Measurements from ENCODE around the gene SYT13.

The SYT13 gene

GRCh38 chr11:45248501-45249011 lies 37.6 kb downstream of the SYT13 start:
- H3K9me3 ChIP-seq (ENCODE audit: insufficient read depth, low read length), result no peaks in the 10 kb centered on the region
- no peaks in the 10 kb centered on the region for H3K36me3 ChIP-seq (replicated peaks; ENCODE audit: low read depth, low read length)
- H3K9ac ChIP-seq (ENCODE audit: low read length), result no peak overlapping the region
- no peaks in the 10 kb centered on the region for H4K20me1 ChIP-seq (ENCODE audit: insufficient read depth, low read length)
- H3K4me1 ChIP-seq (ENCODE audit: low read length), result peaks cover 13% of the 10 kb centered on the region
- no peak overlapping the region for H2AFZ ChIP-seq (ENCODE audit: low read depth, low read length)
- H3K4me2 ChIP-seq (ENCODE audit: low read length), result no peak overlapping the region
- no peak overlapping the region for H3K4me3 ChIP-seq (ENCODE audit: low read length)
- H3K27ac ChIP-seq (ENCODE audit: low read length), result no peak overlapping the region
- no peak for TF ChIP-seq EZH2phosphoT487 (IDR thresholded peaks at IDR 0.05; ENCODE audit: low read depth)
- TF ChIP-seq CTCF (IDR thresholded peaks at IDR 0.05; ENCODE audit: low read depth, low read length), result no peak
- no peaks in the 10 kb centered on the region for H3K79me2 ChIP-seq (ENCODE audit: low read length)
- H3K27me3 ChIP-seq (ENCODE audit: low read depth, low read length), result peaks cover 48% of the 10 kb centered on the region

GRCh38 chr11:45247433-45247832 lies 38.7 kb downstream of the SYT13 start:
- no peaks in the 10 kb centered on the region for H3K9me3 ChIP-seq (ENCODE audit: insufficient read depth, low read length)
- TF ChIP-seq EZH2phosphoT487 (IDR thresholded peaks at IDR 0.05; ENCODE audit: low read depth) (no peak), CTCF (IDR thresholded peaks at IDR 0.05; ENCODE audit: low read depth, low read length) (no peak)
- no peak overlapping the region for H2AFZ ChIP-seq (ENCODE audit: low read depth, low read length)
- no peak overlapping the region for H3K4me2 ChIP-seq (ENCODE audit: low read length)
- no peaks in the 10 kb centered on the region for H3K36me3 ChIP-seq (replicated peaks; ENCODE audit: low read depth, low read length)
- H3K4me1 ChIP-seq (ENCODE audit: low read length), result peaks cover 10% of the 10 kb centered on the region
- no peak overlapping the region for H3K4me3 ChIP-seq (ENCODE audit: low read length)
- no peaks in the 10 kb centered on the region for H4K20me1 ChIP-seq (ENCODE audit: insufficient read depth, low read length)
- H3K27ac ChIP-seq (ENCODE audit: low read length), result no peak overlapping the region
- no peak overlapping the region for H3K9ac ChIP-seq (ENCODE audit: low read length)
- H3K27me3 ChIP-seq (ENCODE audit: low read depth, low read length), result peaks cover 41% of the 10 kb centered on the region
- H3K79me2 ChIP-seq (ENCODE audit: low read length), result no peaks in the 10 kb centered on the region

- Histone ChIP-seq H3K9ac (ENCODE audit: low read length) (no peak overlapping the region), H3K4me1 (ENCODE audit: low read length) (peaks cover 10% of the 10 kb centered on the region), H3K79me2 (ENCODE audit: low read length) (no peaks in the 10 kb centered on the region), H3K36me3 (replicated peaks; ENCODE audit: low read depth, low read length) (no peaks in the 10 kb centered on the region), H3K27ac (ENCODE audit: low read length) (no peak overlapping the region), H3K27me3 (ENCODE audit: low read depth, low read length) (peaks cover 33% of the 10 kb centered on the region), H4K20me1 (ENCODE audit: insufficient read depth, low read length) (no peaks in the 10 kb centered on the region), H3K4me3 (ENCODE audit: low read length) (no peak overlapping the region), H2AFZ (ENCODE audit: low read depth, low read length) (no peak overlapping the region), H3K4me2 (ENCODE audit: low read length) (no peak overlapping the region), H3K9me3 (ENCODE audit: insufficient read depth, low read length) (no peaks in the 10 kb centered on the region)
- TF ChIP-seq CTCF (IDR thresholded peaks at IDR 0.05; ENCODE audit: low read depth, low read length) (no peak), EZH2phosphoT487 (IDR thresholded peaks at IDR 0.05; ENCODE audit: low read depth) (no peak)
These were observed 39.9 kb downstream of the SYT13 start for GRCh38 chr11:45246241-45246640.

- Histone ChIP-seq H3K4me2 (ENCODE audit: low read length) (no peak overlapping the region), H3K27me3 (ENCODE audit: low read depth, low read length) (peaks cover 41% of the 10 kb centered on the region), H4K20me1 (ENCODE audit: insufficient read depth, low read length) (no peaks in the 10 kb centered on the region), H2AFZ (ENCODE audit: low read depth, low read length) (no peak overlapping the region), H3K36me3 (replicated peaks; ENCODE audit: low read depth, low read length) (no peaks in the 10 kb centered on the region), H3K9me3 (ENCODE audit: insufficient read depth, low read length) (no peaks in the 10 kb centered on the region), H3K79me2 (ENCODE audit: low read length) (no peaks in the 10 kb centered on the region), H3K4me1 (ENCODE audit: low read length) (peaks cover 7% of the 10 kb centered on the region), H3K27ac (ENCODE audit: low read length) (no peak overlapping the region), H3K4me3 (ENCODE audit: low read length) (no peak overlapping the region), H3K9ac (ENCODE audit: low read length) (no peak overlapping the region)
- no peak for TF ChIP-seq EZH2phosphoT487 (IDR thresholded peaks at IDR 0.05; ENCODE audit: low read depth)
- no peak for TF ChIP-seq CTCF (IDR thresholded peaks at IDR 0.05; ENCODE audit: low read depth, low read length)
These were observed 40.7 kb downstream of the SYT13 start for GRCh38 chr11:45245218-45246045.

Data from OCI-LY3 (cell line).